ENCODE measurements around the gene AICDA. TPM values are rescaled to one million over a fixed set of nuclear protein-coding genes. Genes with fewer than 3 reads are reported as not detected.
A peak's percentile ranks its signal among the peaks of the same experiment; 100 is the strongest.

AICDA gene
- polyA plus RNA-seq, 1 donor (not counting 4 experiments of a cell fraction or from before 2014, with no cell fraction given), result not detected

DNA sequence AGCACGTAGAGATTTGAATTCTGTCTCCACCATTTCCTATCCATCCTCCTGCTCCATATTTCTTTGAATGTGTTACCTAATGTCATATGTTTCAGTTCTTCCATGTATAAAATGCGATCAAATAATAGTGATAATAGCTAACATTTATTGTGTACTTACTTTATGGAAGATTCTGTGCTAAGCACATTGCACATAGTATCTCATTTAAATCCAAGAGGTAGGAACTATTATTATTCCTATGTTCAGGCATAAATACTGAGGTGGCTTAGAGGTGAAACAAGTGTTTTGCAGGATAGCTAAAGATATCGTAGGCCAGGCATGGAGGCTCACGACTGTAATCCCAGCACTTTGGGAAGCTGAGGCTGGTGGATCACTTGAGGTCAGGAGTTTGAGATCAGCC lies 17.5 kb upstream of the AICDA start:
- FAIRE-seq (no peak), DNase-seq (ENCODE audit: low read depth, low spot score) (no peak)
- Histone ChIP-seq H4K20me1 (ENCODE audit: control insufficient read depth, extremely low read depth, insufficient read depth, low read length) (no peaks in the 10 kb centered on the region), H3K36me3 (ENCODE audit: control insufficient read depth in 2 of 2, extremely low read depth in 1 of 2, insufficient read depth in 2 of 2, low read length in 2 of 2) (no peaks in the 10 kb centered on the region), H3K9me1 (ENCODE audit: control insufficient read depth, extremely low read depth, insufficient read depth, low read length) (no peaks in the 10 kb centered on the region), H3K27ac (ENCODE audit: control insufficient read depth, insufficient read depth, low read length) (no peak overlapping the region), H3K9ac (ENCODE audit: control insufficient read depth, extremely low read depth, insufficient read depth, low read length) (no peak overlapping the region), H3K9me3 (ENCODE audit: control insufficient read depth, low read depth, low read length) (no peaks in the 10 kb centered on the region), H2AFZ (ENCODE audit: control insufficient read depth, low read length) (no peak overlapping the region), H3K27me3 (ENCODE audit: control insufficient read depth, extremely low read depth, insufficient read depth, low read length) (no peaks in the 10 kb centered on the region), H3K4me3 (ENCODE audit: control insufficient read depth in 2 of 3, extremely low read depth in 1 of 3, insufficient read depth in 2 of 3, low read depth in 1 of 3, low read length in 3 of 3) (no peak overlapping the region), H3K4me1 (ENCODE audit: control insufficient read depth, extremely low read depth, insufficient read depth, low read length) (peaks cover 15% of the 10 kb centered on the region), H3K4me2 (ENCODE audit: control insufficient read depth, extremely low read depth, insufficient read depth, low read depth, low read length) (no peak overlapping the region), H3K79me2 (ENCODE audit: control insufficient read depth, insufficient read depth, low read length) (no peaks in the 10 kb centered on the region)
- dilution Hi-C loops (cut with MboI; ENCODE audit: extremely low pct_ligation_motif_present, low sequenced_read_pairs), result no loop called here
- TF ChIP-seq EZH2 (IDR thresholded peaks at IDR 0.05; ENCODE audit: low read length), result no peak
- TF ChIP-seq, protein P1, sequence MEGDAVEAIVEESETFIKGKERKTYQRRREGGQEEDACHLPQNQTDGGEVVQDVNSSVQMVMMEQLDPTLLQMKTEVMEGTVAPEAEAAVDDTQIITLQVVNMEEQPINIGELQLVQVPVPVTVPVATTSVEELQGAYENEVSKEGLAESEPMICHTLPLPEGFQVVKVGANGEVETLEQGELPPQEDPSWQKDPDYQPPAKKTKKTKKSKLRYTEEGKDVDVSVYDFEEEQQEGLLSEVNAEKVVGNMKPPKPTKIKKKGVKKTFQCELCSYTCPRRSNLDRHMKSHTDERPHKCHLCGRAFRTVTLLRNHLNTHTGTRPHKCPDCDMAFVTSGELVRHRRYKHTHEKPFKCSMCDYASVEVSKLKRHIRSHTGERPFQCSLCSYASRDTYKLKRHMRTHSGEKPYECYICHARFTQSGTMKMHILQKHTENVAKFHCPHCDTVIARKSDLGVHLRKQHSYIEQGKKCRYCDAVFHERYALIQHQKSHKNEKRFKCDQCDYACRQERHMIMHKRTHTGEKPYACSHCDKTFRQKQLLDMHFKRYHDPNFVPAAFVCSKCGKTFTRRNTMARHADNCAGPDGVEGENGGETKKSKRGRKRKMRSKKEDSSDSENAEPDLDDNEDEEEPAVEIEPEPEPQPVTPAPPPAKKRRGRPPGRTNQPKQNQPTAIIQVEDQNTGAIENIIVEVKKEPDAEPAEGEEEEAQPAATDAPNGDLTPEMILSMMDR (optimal IDR thresholded peaks at IDR 0.05 in 1 of 3, IDR thresholded peaks at IDR 0.05 in 1 of 3, conservative IDR thresholded peaks at IDR 0.05 in 1 of 3; ENCODE audit: extremely low read depth in 1 of 3, insufficient read depth in 2 of 3, low read length in 3 of 3), result no peak

DNA sequence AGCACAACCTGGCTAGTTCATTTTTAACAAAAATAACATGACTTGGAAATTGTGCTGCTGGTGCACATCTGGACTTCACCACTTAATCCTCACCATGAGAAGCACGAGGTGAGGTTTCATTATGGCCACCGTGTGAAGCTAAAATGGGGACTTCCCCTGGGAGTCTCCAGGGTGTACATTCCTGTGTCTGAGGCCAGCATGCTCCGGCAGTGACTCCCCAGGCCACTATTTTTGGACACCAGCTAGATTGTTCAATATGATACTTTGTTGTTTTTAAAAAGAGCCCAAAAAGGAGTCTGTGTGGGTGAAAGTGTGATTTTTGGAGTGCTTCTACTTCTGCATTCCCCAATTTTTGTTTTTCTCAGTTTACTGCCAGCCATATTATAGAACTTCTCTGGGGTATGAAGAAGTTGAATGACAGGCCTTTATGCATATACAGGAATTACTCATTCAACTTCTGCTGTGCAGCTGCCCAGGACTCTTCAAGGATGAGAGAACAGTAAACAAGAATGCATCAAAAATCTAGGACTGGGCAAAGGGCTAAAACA lies 16.9 kb upstream of the AICDA start:
- Histone ChIP-seq H2AFZ (ENCODE audit: control insufficient read depth, low read length) (peak overlapping the region; percentile 68), H4K20me1 (ENCODE audit: control insufficient read depth, extremely low read depth, insufficient read depth, low read length) (no peaks in the 10 kb centered on the region), H3K27ac (ENCODE audit: control insufficient read depth, insufficient read depth, low read length) (no peak overlapping the region), H3K4me1 (ENCODE audit: control insufficient read depth, extremely low read depth, insufficient read depth, low read length) (peaks cover 13% of the 10 kb centered on the region), H3K27me3 (ENCODE audit: control insufficient read depth, extremely low read depth, insufficient read depth, low read length) (no peaks in the 10 kb centered on the region), H3K4me3 (ENCODE audit: control insufficient read depth in 2 of 3, extremely low read depth in 1 of 3, insufficient read depth in 2 of 3, low read depth in 1 of 3, low read length in 3 of 3) (no peak overlapping the region), H3K9me3 (ENCODE audit: control insufficient read depth, low read depth, low read length) (no peaks in the 10 kb centered on the region), H3K79me2 (ENCODE audit: control insufficient read depth, insufficient read depth, low read length) (no peaks in the 10 kb centered on the region), H3K9ac (ENCODE audit: control insufficient read depth, extremely low read depth, insufficient read depth, low read length) (peak overlapping the region; percentile 22), H3K9me1 (ENCODE audit: control insufficient read depth, extremely low read depth, insufficient read depth, low read length) (no peaks in the 10 kb centered on the region), H3K36me3 (ENCODE audit: control insufficient read depth in 2 of 2, extremely low read depth in 1 of 2, insufficient read depth in 2 of 2, low read length in 2 of 2) (no peaks in the 10 kb centered on the region), H3K4me2 (ENCODE audit: control insufficient read depth, extremely low read depth, insufficient read depth, low read depth, low read length) (peak overlapping the region; percentile 37)
- no peak for TF ChIP-seq EZH2 (IDR thresholded peaks at IDR 0.05; ENCODE audit: low read length)
- TF ChIP-seq, protein P1 (optimal IDR thresholded peaks at IDR 0.05 in 1 of 3, IDR thresholded peaks at IDR 0.05 in 1 of 3, conservative IDR thresholded peaks at IDR 0.05 in 1 of 3; ENCODE audit: extremely low read depth in 1 of 3, insufficient read depth in 2 of 3, low read length in 3 of 3), result no peak
- DNase-seq (ENCODE audit: low read depth, low spot score) (no peak), FAIRE-seq (peak; percentile 53)
- dilution Hi-C loops (cut with MboI; ENCODE audit: extremely low pct_ligation_motif_present, low sequenced_read_pairs), result no loop called here

All from keratinocyte (primary cell).